Measurements from ENCODE around the gene DNAH12.
"Not testable (repeated sequence)": the region's sequence is repeated elsewhere in the genome, so short reads cannot be mapped to it uniquely, and the experiment has no call there.

DNAH12 gene

GRCh38 chr3:57446318-57446841, 97.8 kb downstream of the DNAH12 start:
- peak; percentile 88 for ATAC-seq
- TF ChIP-seq TOX (CRISPR knock-in tag; IDR thresholded peaks at IDR 0.05; ENCODE audit: borderline replicate concordance) (no peak), ESRRG (CRISPR knock-in tag; IDR thresholded peaks at IDR 0.05) (no peak), BACH2 (CRISPR knock-in tag; IDR thresholded peaks at IDR 0.05; ENCODE audit: borderline replicate concordance) (no peak), SNAI2 (CRISPR knock-in tag; IDR thresholded peaks at IDR 0.05) (no peak), PATZ1 (CRISPR knock-in tag; IDR thresholded peaks at IDR 0.05; ENCODE audit: borderline replicate concordance) (no peak), CSDC2 (CRISPR knock-in tag; IDR thresholded peaks at IDR 0.05) (no peak), ZFP30 (CRISPR knock-in tag; IDR thresholded peaks at IDR 0.05) (no peak), ZC3H10 (CRISPR knock-in tag; IDR thresholded peaks at IDR 0.05) (no peak), CREB5 (CRISPR knock-in tag; IDR thresholded peaks at IDR 0.05; ENCODE audit: low read depth) (no peak), POU6F1 (CRISPR knock-in tag; IDR thresholded peaks at IDR 0.05; ENCODE audit: borderline replicate concordance, low read depth) (no peak), CSRNP3 (CRISPR knock-in tag; IDR thresholded peaks at IDR 0.05) (no peak), TCF4 (CRISPR knock-in tag; IDR thresholded peaks at IDR 0.05; ENCODE audit: borderline replicate concordance) (no peak), PPARA (CRISPR knock-in tag; IDR thresholded peaks at IDR 0.05; ENCODE audit: borderline replicate concordance) (no peak), GLIS3 (CRISPR knock-in tag; IDR thresholded peaks at IDR 0.05) (no peak)

GRCh38 chr3:57444469-57444868, 99.7 kb downstream of the DNAH12 start:
- ATAC-seq = no peak
- no peak for TF ChIP-seq ZFP30 (CRISPR knock-in tag; IDR thresholded peaks at IDR 0.05)

GRCh38 chr3:57440144-57440543, 104.0 kb downstream of the DNAH12 start:
- ATAC-seq = not testable (repeated sequence)

GRCh38 chr3:57438460-57438859, 105.7 kb downstream of the DNAH12 start:
- ATAC-seq = not testable (repeated sequence)

GRCh38 chr3:57436195-57436761, 107.9 kb downstream of the DNAH12 start:
- ATAC-seq = no peak
- TF ChIP-seq PATZ1 (CRISPR knock-in tag; IDR thresholded peaks at IDR 0.05; ENCODE audit: borderline replicate concordance) = no peak
- TF ChIP-seq TSHZ2 (CRISPR knock-in tag; IDR thresholded peaks at IDR 0.05) = no peak
- no peak for TF ChIP-seq BACH2 (CRISPR knock-in tag; IDR thresholded peaks at IDR 0.05; ENCODE audit: borderline replicate concordance)
- TF ChIP-seq SNAI2 (CRISPR knock-in tag; IDR thresholded peaks at IDR 0.05) = no peak
- TF ChIP-seq ZC3H10 (CRISPR knock-in tag; IDR thresholded peaks at IDR 0.05) = no peak
- TF ChIP-seq POU6F1 (CRISPR knock-in tag; IDR thresholded peaks at IDR 0.05; ENCODE audit: borderline replicate concordance, low read depth) = no peak
- no peak for TF ChIP-seq ZNF565 (CRISPR knock-in tag; conservative IDR thresholded peaks at IDR 0.05; ENCODE audit: low read depth)
- TF ChIP-seq TOX (CRISPR knock-in tag; IDR thresholded peaks at IDR 0.05; ENCODE audit: borderline replicate concordance) = no peak
- no peak for TF ChIP-seq ARNTL (CRISPR knock-in tag; IDR thresholded peaks at IDR 0.05; ENCODE audit: borderline replicate concordance, low read depth)
- TF ChIP-seq OSR1 (CRISPR knock-in tag; IDR thresholded peaks at IDR 0.05) = no peak
- no peak for TF ChIP-seq TCF4 (CRISPR knock-in tag; IDR thresholded peaks at IDR 0.05; ENCODE audit: borderline replicate concordance)
- no peak for TF ChIP-seq ESRRG (CRISPR knock-in tag; IDR thresholded peaks at IDR 0.05)
- no peak for TF ChIP-seq CREB5 (CRISPR knock-in tag; IDR thresholded peaks at IDR 0.05; ENCODE audit: low read depth)
